ENCODE measurements around the gene ZBED3.

Gene ZBED3

DNA sequence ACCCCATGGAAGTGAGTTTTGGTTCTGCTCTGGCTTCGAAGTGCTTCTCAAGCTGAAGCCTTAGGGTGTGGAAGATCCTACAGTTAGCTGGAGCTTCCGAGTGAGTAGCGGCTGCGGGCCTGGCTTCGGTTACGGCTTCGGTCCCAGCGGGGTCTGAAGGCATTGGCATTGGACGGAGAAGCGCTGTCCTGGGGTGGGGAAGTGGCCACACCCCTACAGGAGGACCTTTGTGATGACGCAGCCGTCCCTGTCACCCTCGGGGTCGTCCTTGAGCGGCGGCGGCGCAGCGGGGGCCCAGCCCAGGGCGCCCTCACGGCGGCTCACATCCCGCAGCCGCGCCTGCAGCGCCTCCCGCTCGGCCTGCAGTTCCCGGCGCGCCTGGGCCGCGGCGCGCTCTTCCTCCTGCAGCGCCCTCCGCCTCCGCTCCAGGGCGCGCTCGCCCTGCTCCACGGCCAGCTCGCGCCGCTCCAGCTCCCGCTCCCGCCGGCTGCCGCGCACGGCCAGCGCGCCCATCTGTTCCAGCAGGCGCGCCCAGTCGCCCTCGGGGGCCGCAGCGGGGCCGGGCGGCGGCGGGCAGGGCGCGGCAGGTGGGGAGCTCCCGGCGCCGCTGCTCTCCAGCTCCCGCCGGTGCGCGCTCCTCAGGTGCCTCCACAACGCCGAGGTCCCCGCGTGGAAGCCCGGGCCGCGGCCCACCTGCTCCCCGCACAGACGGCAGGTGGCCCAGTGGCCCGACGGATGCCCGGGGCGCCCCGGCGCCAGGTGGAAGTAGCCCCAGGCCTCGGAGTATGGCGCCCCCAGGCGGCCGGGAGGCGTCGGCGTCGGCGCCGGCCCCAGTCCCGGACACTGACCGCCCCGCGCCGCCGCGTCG lies 9.9 kb downstream of the ZBED3 start:
- DNase-seq (ENCODE audit: low read depth, low spot score): no peak

DNA sequence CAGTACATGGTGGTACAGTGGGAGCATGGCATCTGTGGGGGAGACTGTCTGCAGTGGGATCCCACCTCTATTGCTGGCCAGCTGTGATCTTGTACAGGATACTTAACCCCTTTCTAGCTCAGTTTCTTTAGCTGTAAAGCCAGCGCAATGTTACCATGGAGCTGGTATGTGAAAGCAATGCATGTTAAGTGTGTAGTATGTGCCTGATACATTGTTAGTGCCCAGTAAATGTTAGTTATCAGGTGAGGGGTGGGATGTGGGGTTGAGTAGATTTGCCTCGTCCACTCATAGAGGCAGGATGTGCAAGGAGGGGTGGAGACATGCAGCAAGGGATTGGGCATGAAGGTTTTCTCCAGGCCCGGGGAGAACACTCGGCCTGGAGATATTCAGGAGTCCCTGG lies 12.3 kb downstream of the ZBED3 start:
- no peak for DNase-seq (ENCODE audit: low read depth, low spot score)

DNA sequence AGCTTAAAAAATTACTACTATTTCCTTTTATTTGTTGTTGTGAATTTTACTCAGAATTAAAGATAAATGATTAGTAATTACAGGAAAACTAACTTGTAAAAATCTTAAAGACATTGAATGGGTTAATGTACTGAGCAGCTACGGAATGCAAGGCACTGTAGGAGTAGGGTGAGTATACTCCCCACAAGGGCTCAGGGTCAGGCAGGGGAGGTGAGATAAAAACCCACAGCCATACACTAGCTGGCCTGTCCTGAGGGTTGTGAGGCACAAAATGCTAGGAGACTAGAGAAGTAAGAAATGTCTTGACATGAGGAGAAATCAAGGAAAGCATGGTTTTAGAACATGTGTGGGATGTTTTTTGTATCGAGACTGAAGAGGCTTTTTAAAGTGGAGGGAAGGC lies 13.4 kb downstream of the ZBED3 start:
- DNase-seq (ENCODE audit: low read depth, low spot score): no peak

DNA sequence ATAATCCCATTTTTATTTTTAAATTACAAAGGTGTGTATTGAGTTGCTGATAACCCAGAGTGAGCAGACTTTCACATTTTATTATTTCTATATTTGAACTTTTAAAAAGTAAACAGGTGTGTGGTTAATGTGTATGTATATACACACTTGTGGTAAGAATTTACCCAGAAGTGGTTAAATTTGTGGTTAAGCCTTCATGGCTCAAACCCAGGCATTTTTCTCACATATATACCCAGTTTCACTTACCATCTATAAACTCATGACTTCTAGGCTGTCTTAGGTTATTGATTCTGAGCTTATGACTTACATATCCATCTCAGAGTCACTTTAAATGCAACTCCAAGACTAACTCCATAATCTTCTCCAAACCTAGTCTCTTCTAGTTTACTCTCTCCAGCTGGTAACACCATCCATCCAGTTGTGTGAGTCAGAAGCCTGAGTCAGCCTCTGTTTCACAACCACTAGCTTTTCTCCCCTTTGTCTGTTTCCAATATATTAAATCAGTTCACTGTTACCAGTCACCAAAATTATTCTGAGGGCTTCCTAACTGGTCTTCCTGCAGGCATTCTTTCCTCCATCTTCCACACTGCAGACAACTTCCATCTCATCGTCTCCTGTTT lies 20.2 kb downstream of the ZBED3 start:
- DNase-seq (ENCODE audit: low read depth, low spot score): no peak

DNA sequence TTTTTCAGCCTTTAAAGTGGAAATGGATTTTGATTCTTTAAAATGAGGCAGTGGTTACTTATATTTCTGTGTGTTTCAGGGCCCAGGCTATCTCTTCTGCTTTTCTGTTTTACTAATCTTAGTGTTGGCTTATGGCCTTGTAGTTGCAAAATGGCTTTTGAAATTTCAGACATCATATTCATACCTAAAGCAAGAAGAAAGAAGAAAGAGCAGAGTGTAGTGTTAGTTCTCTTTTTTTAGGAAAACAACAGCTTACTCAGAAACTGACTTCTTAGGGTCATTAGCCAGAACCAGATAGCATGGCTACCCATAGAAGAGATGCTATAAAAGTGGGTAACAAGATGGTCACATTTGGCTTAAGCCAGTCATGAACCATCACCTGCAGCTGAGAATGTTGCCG lies 20.9 kb downstream of the ZBED3 start:
- DNase-seq (ENCODE audit: low read depth, low spot score): no peak

DNA sequence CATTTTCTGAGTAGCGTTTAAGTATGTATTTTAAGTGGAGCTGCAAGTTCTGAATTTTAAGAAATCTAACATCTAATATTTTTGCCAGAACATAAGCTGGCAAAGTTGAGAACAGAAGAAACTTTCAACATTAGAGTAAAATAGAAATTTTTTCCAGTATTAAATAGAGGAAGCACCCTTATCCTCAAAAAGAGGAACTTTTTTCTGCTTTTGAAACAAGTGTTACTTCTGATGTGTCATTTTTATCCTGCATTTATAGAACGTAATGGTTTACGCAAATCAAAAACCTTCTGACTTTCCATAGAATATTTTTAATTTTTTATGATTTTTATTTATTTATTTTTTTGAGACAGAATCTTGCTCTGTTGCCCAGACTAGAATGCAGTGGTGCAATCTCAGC lies 21.8 kb downstream of the ZBED3 start:
- no peak for DNase-seq (ENCODE audit: low read depth, low spot score)

DNA sequence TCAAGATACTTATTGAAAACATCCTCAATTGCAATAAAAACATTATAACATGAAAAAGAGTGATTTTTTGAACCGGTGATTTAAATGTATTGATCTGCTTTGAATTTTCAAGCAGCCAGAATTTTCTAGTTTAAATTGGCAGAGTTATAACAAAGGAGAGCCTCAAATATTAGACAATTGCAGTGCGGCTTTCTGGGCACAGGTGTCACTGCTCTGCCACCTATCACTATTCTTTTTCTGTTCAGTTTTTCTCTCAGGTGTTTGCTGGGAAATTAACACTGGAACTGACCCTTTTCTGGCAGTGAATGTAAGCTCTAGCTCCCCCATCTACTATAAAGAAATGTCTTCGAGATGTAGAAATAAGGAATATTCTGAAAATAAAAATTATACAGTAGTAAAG lies 23.0 kb downstream of the ZBED3 start:
- DNase-seq (ENCODE audit: low read depth, low spot score): no peak

DNA sequence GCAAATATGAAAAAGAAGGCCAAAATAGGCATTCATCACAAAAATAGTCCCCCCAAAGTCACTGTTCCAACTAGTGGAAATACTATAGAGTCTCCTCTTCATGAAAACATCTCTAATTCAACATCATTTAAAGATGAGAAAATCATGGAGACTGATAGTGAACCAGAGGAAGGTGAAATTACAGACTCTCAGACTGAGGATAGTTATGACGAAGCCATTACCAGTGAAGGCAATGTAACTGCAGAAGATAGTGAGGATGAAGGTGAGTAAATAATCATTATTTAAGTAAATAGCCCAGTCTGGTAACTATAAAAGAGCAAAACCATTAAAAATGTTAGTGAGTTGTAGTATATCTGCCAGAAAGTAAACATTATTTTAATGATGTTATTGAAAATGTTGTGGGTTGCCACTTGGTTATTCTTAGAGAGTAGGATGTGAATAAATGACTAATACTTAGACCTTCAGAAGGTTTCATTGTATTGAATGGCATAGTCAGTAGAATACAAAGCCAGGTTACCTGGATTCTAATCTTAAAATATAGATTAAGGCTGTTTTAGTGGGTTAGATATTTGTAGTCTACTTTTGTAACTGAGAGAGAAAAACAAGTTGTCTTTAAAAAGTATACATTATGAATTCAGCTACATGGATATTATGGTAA lies 40.5 kb downstream of the ZBED3 start:
- DNase-seq (ENCODE audit: low read depth, low spot score): no peak

DNA sequence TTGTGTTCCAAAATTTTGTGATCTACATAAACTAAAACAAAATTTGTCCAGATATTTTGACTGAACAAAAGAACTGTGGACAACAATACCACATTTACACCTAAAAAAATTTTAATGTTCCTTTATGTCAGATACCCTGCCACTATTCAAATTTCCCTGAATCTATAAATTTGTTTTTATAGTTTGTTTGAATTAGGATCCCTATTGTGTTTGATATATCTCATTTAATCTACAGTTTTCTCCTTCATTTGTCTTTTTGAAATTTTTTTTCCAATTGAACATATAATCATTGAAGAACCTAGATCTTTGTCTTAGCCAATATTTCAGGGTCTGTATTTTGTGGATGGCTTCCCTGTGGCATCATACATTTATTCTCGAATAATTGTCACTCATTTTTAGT lies 51.1 kb downstream of the ZBED3 start:
- no peak for DNase-seq (ENCODE audit: low read depth, low spot score)

DNA sequence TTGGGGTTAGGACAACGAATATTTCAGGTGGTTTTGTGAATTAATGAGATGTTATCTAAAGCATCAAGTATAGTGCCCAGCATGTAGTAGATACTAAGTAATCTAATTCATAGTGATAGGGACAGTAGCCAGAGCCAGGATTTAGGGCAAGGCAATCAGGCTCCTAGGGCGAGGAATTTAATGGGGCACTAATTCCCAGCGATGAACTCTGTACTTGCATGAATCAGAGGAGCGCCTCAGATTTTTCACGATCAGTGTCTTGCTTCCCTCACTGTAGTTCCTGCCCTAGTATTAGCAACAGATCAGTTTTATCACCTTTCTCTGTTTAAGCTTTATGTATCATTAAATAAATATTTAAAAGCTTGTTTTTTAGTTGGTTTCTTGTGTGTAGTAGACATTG lies 53.7 kb downstream of the ZBED3 start:
- no peak for DNase-seq (ENCODE audit: low read depth, low spot score)

DNA sequence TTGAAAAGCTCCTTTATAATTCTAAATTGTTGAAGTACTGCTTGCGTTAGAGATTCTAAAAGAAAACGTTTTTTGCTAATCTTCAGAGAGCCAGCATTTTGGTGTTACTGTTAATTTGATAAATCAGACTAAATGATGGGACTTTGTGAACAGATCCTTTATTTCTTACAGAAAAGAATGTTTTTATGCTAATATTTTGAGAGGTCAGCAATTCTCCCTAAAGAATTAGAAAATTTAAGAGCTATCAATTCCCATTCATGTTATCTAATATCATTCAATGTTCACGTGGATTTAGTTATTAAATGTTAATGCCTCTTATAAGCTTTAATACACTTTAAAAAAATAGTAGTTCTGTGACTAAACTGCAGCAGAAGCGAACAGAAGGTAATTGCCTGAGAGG lies 54.5 kb downstream of the ZBED3 start:
- no peak for DNase-seq (ENCODE audit: low read depth, low spot score)

DNA sequence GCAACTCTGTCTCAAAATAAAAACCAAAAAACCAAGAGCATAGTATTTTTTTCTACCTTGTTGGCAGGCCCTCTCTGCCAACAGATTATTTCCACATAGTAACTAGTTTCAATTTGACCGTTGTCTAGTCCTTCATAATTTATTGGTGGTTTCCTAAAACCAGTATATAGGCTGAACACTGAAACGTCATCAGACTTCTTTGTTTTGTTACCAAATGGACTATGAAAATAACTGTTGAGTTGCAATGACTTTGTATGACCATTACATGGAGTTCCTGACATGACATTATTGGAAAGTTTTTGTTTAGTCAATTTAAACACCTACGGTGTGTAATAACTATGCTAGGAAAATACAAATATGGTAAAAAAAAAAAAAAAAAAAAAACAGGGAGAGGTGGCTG lies 55.2 kb downstream of the ZBED3 start:
- no peak for DNase-seq (ENCODE audit: low read depth, low spot score)

DNA sequence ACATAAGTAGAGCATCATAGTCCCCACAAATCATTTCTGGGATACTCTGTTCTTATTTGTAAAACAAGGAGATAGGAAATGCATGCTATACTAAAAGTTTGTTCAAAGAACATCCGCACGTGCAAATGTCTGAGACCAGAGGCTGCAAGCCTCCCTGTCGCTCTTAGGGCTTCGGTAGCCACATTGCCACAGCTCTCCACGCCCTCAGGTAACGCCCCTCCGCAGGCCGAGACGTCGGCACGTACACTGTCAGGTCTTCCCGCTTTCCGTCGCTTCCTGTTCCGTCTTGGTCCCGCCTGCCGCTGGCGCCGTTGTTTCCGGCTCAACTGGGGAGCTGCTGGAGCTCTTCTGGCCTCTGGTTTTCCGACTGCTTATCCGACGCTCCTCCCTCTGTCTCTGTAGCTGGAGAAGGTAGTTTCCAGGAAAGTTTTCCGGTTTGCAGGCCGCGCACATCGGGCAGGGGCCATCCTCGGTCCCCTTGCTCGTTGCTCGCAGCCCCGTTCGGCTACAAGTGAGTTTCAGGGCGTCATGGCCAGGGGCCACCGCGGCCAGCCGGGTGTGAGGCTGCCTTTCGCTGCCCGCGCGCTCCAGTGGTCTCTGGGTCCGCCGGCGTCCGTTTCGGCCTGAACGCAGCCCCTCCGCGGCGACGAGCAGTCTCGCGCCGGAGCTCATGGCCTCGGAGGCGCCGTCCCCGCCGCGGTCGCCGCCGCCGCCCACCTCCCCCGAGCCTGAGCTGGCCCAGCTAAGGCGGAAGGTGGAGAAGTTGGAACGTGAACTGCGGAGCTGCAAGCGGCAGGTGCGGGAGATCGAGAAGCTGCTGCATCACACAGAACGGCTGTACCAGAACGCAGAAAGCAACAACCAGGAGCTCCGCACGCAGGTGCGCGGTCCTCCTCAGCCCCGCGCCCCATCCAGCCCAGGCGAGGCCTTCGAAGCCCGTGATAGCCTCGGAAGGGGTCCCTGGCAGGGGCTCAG lies 56.7 kb downstream of the ZBED3 start, which contains the start of gene AGGF1:
AGGF1 (plus strand) TSS at position 308 of the 975 bp plus-strand sequence; CDS start at position 671, 363 bp downstream.
- peak; percentile 81 for DNase-seq (ENCODE audit: low read depth, low spot score)

DNA sequence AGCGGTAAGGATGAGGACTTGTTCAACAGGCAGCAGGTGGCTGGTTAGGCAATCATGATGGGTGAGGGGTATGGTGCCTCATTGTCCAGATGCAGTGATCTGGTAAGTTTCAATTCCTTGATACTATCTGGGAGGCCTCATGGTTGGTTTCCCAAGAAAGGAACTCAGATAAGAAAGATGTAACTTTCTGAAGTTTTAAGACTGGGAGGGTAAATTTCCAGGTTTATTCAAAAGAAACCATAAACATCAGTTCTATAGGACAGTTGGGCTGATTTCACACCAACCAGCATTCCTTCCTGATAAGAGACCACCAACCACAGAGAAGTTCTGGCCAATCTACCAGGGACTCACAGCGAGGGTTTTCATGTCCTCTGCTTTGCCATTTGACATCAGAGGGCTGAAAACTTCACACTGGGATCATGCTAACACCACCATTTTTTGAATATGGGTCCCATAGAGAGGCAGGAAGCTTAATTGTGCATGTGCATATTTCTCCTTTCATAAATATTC lies 57.7 kb downstream of the ZBED3 start:
- no peak for DNase-seq (ENCODE audit: low read depth, low spot score)

DNA sequence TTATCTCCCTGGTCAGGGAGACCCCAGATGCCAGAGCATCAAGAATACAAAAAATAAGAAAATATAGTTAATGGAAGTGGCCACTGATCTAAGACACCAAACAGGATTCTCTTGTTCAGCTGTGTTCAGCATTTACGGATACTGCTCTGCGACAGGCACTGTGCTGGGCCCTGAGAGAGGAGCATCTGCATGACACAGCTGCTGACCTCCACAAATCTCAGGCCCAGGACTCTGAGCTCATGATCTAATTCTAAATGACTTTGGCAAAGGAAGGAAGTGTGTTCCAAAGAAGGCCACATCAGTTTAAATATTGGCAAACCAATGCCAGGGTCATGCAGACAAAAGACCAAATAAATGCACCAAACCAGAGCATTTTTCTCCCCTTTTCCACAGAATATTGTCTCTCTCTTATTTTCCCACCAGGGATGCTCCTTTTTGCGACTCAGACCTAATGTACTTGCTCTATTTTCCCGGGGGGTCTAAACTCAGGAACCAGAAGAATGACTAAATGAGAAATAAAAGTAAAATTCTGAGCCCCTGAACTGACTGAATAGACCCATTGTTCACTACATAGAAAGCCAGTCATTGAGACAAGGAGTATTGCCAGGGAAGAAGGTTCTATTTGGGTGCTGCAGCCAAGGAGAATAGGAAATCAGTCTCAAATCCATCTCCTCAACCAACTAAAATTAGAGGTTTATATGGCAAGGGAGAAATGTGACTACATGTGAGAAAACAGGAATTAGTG lies 58.3 kb downstream of the ZBED3 start:
- no peak for DNase-seq (ENCODE audit: low read depth, low spot score)

DNA sequence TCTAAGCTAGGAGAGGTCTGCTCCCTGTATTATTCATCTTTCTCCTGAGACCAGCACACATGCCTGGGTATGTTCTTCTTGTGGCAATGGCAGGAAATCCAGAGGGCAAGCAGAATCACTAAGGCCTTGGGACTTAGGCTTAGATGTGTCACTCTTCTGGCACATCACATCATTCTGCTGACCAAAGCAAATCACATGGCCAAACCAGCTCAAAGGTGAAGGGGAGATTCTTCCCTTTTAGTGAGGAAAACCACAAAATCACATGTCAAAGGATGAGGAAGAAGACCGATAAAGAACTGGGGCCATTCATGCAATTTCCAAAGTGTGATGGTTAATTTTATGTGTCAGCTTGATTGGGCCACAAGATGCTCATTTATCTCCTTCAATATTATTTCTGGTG lies 62.6 kb downstream of the ZBED3 start:
- no peak for DNase-seq (ENCODE audit: low read depth, low spot score)

DNA sequence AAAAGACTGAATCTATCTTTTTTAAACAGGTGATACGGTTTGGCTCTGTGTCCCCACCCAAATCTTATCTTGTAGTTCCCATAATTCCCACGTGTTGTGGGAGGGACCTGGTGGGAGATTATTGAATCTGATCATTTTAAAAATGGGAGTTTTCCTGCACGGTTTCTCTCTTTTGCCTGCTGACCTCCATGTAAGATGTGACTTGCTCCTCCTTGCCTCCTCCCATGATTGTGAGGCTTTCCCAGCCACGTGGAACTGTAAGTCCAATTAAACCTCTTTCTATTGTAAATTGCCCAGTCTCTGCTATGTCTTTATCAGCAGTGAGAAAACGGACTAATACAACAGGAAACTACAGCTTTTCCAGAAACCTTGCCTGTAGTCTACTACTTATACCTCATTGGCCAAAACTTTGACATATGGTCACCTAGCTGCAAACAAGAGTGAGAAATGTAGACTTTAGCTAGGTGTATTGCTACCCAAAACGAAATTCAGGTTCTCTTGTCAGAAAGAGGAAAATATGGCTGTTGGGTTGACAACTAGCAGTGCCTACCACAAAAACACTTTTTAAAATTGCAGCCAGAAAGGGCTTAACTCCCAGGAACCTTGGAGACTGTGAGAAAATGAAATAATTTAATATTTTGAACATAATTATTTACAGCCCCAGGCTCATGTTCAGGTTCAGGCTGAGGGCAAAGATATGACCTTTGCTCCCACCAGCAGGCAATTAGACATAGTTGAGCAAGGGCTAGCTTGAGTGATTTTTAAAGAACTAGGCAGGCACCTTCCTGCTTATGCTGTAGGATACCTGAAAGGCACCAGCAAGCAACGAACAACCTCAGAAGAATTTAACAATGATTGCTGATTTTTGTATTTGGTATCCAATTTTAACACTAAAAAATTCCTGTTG lies 64.3 kb downstream of the ZBED3 start:
- no peak for DNase-seq (ENCODE audit: low read depth, low spot score)
